HG03571 (cell line): Measurements from ENCODE around the gene MARS1.

ENCODE experiments used
- ATAC-seq: cut with Tn5 transposase; IDR thresholded peaks from one replicate; pipeline ENCODE4 v1.9.1; 2021; ENCODE audit not compliant: unreplicated experiment

Gene MARS1

DNA sequence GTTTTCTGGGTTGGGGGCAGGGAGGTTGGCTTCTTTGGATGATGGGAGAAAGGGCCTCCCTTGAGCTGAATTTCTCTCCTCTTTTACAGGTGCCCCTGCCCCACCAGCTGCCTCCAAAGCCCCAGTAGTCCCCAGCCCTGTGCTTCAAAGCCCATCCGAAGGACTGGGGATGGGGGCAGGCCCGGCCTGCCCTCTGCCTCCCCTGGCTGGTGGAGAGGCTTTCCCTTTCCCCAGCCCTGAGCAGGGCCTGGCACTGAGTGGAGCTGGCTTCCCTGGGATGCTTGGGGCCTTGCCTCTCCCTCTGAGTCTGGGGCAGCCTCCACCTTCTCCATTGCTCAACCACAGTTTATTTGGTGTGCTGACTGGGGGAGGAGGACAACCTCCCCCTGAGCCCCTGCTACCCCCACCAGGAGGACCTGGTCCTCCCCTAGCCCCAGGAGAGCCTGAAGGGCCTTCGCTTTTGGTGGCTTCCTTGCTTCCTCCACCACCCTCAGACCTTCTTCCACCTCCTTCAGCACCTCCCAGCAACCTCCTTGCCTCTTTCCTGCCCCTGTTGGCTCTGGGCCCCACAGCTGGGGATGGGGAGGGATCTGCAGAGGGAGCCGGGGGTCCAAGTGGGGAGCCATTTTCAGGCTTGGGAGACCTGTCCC, 38.7 kb downstream of the MARS1 start:
- no peak for ATAC-seq

DNA sequence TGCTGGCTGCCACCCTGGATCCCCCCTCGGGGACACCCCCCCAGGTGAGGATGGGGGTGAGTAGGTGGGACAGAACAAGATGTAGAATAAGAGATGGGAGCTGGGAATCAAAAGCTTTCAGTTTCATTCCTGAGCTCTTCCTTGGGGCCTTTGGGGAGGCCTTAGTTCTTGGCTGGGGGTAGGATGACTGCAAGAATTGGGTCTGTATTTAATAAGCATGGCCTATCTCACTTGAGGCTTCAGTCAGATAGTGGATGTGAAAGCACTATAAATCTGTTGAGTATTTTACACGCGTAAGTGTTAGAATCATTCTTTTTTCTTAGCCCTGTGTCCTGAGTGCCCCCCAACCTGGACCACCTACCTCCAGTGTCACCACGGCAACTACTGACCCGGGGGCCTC, 39.3 kb downstream of the MARS1 start:
- no peak for ATAC-seq

DNA sequence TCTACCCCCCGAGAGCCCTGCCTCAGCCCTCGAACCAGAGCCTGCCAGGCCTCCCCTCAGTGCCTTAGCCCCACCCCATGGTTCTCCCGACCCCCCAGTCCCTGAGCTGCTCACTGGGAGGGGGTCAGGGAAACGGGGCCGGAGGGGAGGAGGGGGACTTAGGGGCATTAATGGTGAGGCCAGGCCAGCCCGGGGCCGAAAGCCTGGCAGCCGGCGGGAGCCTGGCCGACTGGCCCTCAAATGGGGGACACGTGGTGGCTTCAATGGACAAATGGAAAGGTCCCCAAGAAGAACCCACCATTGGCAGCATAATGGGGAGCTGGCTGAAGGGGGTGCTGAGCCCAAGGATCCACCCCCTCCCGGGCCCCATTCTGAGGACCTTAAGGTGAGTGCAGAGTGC, 40.3 kb downstream of the MARS1 start:
- ATAC-seq = no peak

DNA sequence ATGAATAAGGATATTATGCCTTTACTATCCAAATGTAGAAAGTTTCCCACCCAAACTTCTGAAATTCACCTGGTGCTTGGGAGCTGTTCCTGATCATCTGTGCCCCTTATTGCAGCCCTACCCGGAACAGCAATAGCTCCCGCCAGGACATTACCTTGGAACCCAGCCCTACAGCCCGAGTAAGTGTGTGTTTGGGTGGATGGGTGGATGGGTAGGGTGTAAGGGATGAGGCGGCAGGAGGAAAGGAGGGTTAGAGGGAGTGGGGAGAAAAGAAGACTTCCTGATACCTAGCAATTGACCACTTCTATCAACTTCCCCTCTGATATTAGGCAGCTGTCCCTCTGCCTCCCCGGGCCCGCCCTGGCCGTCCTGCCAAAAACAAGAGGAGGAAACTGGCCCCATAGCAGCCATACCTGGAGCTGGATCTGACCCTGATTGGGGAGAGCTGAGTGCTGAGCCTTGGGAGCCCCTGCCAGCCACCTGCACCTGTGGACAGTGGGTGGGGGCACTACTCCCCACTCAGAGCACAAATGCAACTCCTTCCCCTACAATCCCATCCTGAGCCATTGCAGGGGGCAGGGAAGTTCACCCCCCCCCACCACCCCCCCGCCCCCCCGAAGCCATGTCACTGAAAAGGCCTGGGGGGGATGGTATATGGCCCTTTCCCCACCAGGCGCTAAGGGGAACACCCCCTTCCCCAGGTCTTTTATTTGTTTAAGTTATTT, 41.1 kb downstream of the MARS1 start:
- no peak for ATAC-seq

DNA sequence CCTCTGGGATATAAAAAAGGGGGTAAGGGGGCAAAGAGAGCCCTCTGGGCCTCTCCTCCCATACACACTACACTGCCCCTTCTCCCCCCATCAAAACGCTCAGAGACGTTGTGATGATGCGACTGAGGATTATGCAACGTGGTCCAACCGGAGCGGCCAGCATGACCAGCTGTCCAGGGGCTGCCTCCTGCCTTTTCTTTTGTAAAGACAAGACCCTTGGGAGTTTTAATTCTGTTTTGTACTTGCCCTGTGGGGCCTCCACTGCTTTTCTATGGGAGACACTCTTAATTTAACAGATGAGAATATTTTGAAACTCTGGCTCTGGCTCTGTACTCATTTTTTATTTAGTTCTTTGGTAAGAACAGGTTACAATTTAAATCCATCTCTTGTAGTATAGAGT, 42.0 kb downstream of the MARS1 start:
- no peak for ATAC-seq

DNA sequence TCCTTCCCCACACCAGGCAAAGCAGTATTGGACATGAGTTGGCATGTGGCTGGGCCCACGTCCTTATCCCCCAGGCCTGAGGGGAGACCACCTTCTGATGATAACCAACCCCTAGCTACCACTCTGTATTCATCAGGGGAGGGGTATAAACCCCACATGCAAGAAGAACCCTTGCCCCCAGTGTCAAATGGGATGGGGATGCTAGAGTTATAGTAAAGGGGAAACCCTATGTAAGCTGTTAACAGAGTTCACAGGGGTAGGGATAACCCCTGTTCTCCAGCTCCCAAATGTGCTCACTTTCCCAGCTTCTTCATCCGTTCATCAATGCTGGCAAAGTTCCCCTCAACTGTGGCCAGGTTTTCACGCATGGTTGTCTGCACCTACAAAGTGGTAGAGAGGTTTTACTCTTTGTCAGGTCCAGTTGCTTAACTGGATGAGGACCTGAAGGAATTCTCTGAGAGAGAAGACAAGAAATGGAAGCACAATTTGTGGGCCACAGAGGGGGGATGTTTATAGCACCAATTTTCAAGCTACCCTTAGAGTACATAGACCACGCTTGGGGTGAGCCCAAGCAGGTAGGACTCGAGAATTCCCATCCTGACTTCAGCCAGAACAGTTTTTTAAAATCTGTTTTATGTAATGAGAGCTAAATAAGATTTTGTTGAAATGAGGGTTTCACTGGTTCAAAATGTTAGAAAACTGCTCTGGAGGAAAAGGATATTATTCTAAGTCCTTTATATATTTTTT, 42.7 kb downstream of the MARS1 start:
- ATAC-seq = no peak

DNA sequence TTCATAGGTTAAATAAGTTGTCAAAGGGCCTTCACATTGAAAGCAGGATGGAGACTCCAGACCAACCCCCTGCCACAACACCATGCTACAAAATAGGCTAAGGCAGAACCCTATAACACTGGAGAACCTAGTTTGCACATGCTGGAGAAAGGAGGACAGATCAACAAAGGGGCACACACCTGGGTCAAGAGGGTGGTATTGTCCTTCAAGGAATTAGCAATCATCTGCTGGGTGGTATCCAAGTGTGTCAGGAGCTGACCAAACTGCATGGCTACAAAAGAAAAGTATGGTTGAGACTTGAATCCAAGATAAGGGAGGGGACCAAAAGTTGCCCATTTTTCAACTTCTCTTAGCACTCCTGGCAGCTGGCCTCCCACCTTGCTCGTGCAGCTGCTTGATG, 44.0 kb downstream of the MARS1 start:
- ATAC-seq = no peak

DNA sequence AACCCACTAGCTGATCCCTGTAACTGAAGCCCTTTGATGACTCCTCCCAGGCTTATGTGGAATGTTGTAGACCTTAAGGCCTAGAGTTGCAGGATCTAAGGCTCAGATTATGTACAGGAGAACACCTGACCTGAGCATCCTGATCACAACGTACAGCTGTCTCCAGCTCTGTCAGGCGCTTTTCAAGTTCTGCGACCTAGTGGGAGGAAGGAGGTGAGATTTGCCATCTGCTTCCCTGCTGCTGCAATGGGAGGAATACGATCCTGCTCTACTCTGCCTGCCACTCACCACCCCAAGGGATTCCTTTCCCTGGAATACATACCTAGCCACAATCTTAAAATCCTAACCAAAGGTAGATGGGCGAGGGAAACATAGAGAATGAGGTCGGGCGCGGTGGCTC, 45.2 kb downstream of the MARS1 start:
- no peak for ATAC-seq

DNA sequence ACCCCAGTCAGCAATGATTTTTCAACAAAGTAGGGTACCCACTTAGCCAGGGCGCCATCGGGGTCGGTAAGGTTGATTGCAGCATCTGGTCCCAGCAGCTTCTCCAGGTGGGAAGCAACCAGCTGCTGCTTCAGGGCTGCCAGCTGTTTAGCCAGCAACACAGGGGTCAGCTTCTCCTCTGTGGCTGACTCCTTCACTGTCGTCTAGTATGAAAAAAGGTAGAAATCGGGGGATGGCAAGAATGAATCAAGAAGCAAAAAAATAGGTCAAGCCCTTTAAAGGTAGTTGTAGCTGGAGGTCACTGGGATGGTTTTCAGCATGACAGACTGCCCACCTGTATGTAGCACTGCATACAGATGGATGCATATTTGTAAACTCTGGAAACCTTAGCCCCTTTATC, 46.4 kb downstream of the MARS1 start:
- ATAC-seq = no peak

DNA sequence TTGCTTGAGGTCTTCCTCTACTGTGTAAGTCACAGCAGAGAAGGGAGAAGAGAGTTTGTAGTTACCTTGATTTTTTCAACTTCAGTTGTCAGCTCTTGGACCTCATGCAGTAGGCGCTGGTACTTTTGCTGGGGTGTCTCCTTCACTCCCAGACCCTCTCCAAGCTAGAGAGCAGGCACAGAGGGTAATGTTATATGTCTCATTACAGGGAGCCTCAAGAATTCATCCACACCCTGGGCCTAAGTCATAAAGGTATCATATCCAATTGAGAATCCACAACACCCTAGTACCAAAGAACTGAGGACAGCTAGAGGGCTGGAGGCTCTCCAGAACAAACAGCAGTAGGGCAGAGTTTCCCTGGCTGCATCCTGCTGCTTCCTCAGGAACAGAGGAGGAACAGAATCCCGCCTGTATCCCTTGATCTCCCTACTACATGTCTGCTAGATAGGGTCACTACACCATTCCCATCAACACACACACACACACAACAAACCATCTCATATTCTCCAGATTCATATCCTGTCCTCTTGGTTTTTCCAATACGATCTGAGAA, 47.2 kb downstream of the MARS1 start:
- no peak for ATAC-seq

DNA sequence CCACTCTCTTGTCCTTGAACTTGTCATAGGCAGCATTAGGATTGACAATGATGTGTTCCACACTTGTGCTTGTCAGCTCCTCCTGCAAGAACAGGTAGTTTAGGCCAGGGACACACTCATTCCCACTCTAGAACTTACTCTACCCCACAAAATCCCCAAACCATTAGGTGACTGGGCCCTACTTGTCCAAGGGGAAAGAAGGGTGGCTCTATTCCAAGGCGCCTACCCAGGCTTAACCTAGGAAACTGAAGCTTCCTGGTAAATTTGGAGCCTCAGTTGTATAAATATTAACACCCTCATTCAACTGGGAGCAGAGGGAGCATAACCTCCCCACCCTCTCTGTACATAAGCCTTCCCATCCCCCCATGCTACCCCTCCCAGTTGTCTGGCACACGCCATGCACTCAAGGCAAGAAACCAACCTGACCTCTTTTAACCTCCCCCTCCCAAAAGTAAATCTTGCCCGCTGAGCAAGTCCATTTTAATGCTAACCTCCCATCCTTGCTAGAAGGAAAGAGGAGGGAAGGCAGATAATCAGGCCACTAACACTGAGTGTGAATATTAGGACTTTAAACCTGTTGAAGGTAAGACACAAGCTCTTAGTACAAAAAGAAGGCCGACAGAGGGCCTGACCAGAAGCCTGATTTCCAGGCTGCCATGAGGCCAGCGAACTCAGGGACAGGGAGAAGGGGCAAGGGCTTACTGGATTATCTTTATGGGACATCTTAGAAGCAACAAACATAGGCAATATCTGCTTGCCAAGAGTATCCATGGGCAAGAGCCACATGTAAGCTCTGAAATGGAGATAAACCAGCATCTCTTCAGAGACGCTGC, 48.1 kb downstream of the MARS1 start:
- no peak for ATAC-seq

DNA sequence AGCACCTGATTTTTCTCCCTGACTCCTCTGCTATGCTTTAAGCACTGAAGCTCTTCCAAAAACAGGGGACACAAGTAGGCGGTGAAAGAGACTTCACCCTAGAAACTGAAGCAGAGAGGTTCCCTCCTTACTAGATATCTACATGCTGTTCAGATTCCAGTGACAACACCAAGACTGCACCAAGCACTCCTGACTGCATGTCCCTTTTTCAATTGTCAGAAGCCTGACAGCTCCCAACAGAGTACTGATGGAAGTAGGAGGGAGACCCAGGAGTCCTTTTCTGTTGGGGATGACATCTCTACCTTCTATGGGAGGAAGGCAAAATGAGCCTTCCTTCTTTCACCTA, 48.7 kb downstream of the MARS1 start:
- no peak for ATAC-seq

DNA sequence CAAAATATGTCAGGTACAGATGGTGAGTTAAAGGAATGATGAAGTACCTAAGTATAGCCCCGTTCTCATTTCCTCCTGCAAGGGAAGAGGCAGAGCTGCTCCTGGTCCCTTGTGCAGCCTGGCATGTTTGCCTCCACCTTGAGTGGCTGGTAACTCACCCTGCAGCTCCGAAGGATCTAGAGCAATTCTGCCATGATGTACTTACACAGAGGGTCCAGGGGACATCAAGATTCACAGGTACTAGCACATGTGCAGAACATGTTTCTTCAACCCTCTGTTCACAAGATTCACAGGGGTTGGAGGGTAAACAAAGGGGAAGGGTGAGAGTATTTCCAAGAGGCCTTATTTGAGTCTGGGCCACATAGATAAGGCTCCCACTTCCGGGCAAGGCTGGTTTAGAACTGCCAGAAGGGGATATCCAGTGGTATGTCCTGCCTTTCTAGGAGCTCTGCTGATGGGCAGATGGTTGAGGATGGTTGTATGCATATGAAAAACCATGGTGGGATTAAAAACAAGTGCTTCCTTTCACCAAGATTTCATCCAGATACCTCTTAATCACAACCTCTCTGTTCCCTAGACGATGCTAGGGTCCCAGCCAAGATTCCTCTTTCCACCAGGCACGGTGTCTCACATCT, 51.4 kb downstream of the MARS1 start:
- no peak for ATAC-seq

DNA sequence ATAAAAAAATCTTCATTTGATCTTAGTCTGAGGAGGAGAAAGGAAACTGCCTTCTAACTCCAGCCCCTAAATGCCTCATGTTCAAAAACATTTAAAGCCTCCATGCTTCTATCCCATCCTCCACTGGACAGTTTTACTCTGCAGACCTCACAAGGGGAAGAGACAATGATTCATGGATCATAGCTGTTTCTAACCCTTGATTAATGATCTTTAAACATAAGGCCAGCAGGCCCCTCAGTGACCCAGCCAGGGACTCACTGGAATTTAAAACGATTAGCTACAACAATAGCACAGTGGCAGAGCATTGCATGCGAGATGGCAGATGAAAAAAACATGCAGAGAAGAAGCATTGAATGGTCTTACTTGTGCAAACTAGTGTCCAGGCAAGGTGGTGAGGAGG, 53.1 kb downstream of the MARS1 start:
- no peak for ATAC-seq

DNA sequence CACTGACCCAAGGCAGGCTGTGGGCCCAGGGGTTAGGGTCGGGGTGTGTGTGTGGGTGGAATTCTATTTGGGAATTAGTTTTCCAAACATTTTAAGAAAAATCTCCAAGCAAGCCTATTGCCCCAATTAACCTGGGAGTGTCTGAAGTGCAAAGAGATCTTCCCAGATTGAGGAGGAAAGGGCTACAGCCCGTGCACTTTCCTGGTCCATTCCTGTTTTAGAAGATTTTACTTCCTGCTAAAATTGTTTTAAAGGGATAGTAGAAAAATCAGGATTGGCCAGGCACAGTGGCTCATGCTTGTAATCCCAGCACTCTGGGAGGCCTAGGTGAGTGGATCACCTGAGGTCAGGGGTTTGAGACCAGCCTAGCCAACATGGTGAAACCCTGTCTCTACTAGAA, 53.8 kb downstream of the MARS1 start:
- no peak for ATAC-seq

DNA sequence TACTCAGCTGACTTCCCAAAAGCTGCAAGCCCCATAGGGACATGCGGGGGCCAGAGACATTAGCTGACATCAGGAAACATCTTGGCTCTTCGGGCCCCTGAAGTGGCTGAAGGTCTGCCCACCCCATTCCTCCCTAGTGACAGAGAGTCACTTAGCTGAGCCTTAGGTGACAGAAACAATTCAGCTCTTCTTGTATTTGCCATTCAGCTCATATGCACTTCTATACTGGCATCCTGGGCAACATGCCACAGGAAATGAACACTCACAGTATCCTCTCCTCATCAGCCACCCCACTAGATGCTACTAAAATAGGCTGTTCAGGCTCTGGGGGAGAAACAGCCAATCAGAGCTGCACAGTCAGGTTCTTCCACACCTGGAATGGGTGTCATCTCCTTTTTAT, 55.7 kb downstream of the MARS1 start:
- ATAC-seq = no peak

DNA sequence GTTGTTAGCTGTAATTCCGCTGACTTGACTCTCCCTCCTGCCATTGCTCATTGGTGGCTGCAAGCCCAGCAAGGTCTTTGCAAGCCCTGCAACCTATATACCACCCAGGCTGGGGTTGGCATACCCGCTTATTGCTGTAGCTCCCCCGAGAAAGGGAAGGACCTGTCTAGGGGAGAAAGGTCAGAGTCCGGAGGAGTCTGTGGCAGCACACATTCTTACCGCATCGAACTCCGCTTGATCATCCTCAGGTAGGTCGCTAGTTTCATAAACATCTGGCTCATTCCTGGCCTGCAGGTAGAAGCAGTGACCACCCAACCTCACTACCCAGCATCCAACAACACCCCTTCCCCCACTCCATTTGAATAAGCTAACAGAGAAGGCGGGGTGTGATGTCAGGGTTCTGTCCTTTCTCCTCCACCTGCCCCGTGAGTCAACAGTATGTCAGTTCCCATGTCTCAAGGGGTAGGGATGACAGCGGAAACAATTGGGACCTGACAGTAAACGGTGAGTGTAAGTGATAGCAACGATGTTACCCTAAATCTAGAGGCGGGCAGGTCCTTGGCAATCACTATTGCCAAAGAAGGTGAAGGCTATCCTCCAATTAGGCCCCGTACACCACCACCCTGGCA, 58.1 kb downstream of the MARS1 start:
- no peak for ATAC-seq

DNA sequence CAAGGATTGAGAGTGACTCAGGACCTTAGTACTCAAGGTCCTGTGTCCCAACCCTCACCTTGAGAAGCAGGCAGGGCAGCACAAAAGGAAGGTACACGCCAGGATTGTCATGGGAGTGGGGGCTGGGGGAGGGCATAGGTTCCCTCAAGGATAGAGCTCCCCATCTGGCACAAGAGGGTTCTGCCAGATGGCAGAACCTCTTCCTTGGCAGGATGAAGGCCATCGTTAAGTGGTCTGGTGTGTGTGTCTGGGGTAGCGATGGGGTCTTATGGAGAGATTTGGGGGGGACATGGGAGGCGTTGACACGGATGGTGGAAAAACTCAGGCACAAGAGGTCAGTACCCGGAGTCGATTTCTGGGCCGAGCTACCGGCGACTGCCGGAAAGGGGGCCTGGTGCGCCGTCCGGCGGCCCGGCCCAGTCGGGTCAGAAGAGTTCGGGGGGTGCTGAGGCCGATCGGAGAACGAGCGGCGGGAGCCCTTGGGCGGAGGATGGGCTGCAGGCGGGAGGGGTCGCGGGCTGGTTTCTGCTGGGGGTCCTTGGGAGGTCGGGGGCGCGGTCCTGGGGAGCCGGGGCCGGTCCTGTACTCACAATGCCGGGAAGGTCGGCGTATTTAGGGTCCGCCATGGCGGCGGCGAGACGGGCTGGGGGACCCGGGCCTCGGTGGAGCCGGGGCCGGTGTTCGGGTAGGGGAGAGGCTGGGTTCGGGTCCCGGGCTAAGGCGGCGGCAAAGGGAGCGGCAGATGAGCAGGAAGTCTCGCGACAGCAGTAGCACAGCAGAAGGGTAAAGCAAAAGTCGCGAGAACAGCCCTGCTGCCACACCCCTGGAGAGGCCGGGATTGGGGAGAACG, 58.8 kb downstream of the MARS1 start, which contains the start of gene DCTN2:
DCTN2 (minus strand) TSS at position 755 of the 850 bp plus-strand sequence; CDS start at position 626, 129 bp downstream.
- ATAC-seq = peak; percentile 97
